Measurements from ENCODE around the gene ATP6AP2. TPM values are rescaled to one million over a fixed set of nuclear protein-coding genes. Genes with fewer than 3 reads are reported as not detected.

The ATP6AP2 gene
- total and polyA plus RNA-seq, 2 of the 8 experiments (the other 6 are each of a cell fraction or from before 2014, with no cell fraction given): 66.0 to 86.2 TPM

DNA sequence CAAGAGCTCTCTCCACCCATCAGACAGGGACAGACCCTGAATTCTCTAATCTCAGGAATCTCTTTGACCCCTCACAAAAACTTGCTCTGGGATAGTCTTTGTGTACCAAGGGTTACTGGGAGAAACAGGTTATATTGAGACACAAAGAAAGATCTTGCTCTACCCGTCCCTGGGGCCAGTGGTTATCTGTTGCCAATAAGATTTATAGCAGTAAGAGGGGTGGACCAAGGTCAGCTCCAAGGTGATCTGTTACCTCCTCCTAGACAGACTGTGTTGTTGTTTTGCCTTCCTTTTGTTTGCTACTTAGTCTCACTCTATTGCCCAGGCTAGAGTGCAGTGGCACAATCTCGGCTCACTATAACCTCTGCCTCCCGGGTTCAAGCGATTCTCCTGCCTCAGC lies 16.3 kb upstream of the ATP6AP2 start (continued):
- no peak for TF ChIP-seq CHD7 (IDR thresholded peaks at IDR 0.05; ENCODE audit: insufficient replicate concordance, low read length)
- no peak for TF ChIP-seq SIRT6 (IDR thresholded peaks at IDR 0.05; ENCODE audit: low read length)
- no peak for TF ChIP-seq ZNF274 (IDR thresholded peaks at IDR 0.05; ENCODE audit: borderline replicate concordance, extremely low read depth, low read length)
- TF ChIP-seq RXRA (IDR thresholded peaks at IDR 0.05; ENCODE audit: insufficient read depth, low read depth, low read length): no peak
- TF ChIP-seq CTBP2 (IDR thresholded peaks at IDR 0.05; ENCODE audit: borderline replicate concordance, insufficient read depth, insufficient read length, low read length): no peak
- TF ChIP-seq EZH2 (IDR thresholded peaks at IDR 0.05; ENCODE audit: low read depth, low read length, severe bottlenecking): no peak
- TF ChIP-seq RBBP5 (IDR thresholded peaks at IDR 0.05; ENCODE audit: borderline replicate concordance, low read depth, low read length): no peak
- TF ChIP-seq SP4 (IDR thresholded peaks at IDR 0.05; ENCODE audit: low read length): no peak
- TF ChIP-seq CBX8 (IDR thresholded peaks at IDR 0.05; ENCODE audit: borderline replicate concordance, low read depth, low read length): no peak
- TF ChIP-seq TCF12 (IDR thresholded peaks at IDR 0.05; ENCODE audit: low read depth, low read length): no peak
- TF ChIP-seq YY1 (IDR thresholded peaks at IDR 0.05; ENCODE audit: low read depth, low read length): no peak
- TF ChIP-seq CHD1 (IDR thresholded peaks at IDR 0.05; ENCODE audit: low read depth, low read length): no peak
- no peak for TF ChIP-seq GTF2F1 (IDR thresholded peaks at IDR 0.05; ENCODE audit: borderline replicate concordance, low read depth, low read length)
